HK-2 (cell line): ENCODE results near the gene FAM177B.

Source experiments
- DNase-seq: peaks from one replicate; pipeline ENCODE4 v3.0.0-alpha.2; 2018; ENCODE audit not compliant: unreplicated experiment

FAM177B gene

DNA sequence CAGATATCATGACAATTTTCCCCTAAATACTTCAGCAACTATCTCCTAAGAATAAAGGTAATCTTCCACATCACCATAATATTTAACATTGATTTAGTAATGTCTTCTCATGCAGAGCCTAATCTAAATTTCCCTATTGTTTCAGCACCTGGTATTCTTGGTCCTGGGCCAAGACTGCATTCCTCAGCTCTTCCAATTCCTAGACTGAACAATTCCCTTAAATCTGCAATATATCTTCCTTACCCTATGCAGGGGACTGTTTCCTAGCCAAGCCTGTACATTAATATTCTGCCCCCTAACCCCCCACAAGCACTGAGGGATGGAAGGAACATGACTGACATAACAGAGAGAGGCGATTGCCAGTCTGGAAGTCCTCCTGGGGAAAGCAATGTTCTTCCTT lies 49.1 kb downstream of the FAM177B start:
- no peak for DNase-seq

GRCh38 chr1:222787729-222788128 lies 50.7 kb downstream of the FAM177B start:
- no peak for DNase-seq

DNA sequence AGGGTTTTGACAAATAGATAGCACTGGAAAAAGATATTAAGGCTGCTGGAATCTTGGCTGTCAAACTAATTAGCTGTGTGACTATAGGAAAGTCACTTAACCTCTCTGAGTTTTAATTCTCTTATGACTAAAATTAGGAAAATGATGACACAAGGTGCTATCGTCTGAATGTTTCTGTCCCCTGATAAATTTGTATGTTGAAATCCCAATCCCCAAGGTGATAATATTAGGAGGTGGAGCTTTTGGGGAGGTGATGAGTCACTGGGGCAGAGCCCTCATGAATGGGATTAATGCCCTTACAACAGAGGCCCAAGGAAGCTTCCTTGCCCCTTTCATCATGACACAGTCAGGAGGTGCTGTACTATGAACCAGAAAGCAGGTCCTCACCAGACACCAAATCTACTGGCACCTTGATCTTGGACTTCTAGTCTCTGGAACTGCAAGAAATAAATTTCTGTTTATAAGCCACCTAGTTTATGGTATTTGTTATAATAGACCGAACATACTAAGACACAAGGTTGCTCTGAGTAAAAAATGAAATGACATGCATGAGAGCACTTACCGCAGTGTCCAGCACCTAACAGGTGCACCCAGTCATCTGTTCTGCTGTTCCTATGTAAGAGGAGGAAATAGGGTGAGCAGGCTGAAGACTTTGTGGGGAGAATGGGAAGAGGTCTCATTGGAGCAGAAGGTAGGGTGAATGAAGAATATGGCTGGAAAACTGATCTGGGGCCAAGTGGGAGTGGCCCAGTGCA lies 51.6 kb downstream of the FAM177B start:
- DNase-seq, result no peak

GRCh38 chr1:222790115-222790514 lies 53.1 kb downstream of the FAM177B start:
- DNase-seq, result no peak

GRCh38 chr1:222790520-222790919 lies 53.5 kb downstream of the FAM177B start:
- no peak for DNase-seq

- no peak for DNase-seq
Measured at GRCh38 chr1:222791006-222791710, 54.2 kb downstream of the FAM177B start.

GRCh38 chr1:222792744-222793143 lies 55.7 kb downstream of the FAM177B start:
- no peak for DNase-seq

DNA sequence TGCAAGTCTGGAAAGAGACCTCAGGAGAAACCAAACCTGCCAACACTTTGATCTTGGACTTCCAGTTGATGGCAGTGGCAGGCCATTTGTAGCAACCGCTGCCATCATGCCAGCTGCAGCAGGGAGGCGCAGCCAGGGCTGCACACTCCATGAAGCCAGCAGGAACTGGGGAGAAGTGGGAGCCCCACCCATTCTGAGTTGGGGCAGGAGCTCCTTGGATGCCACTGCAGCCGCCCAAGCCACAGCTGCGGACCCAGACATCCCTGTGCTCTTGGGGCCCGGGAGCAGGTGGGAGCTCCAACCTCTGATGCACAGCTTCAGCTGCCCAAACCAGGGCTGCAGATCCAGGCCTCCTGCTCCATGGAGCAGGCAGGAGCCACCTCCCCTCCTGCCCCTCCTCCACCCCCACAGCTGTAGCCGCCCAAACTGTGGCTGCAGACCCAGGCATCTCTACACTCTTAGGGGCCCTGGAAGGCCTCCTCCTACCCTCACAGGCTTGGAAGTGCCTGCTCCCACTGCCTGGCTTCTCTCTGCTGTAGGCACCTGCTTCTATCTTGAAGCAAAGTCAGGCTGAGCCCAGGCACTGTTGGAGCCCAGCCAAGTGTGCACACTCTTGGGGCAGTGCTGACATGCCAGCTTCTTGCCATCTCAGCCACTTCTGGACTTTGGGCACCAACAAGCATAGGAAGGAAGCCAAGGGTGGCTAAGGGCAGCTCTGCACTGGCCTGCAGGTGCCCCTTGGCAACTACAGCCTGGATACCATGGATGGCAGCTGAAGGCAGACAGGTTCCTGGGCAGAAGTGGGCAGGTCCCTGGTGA lies 57.9 kb downstream of the FAM177B start:
- peak; percentile 16 for DNase-seq

- DNase-seq, result peak; percentile 57
Measured at GRCh38 chr1:222798116-222798515, 61.1 kb downstream of the FAM177B start.

GRCh38 chr1:222798975-222799374 lies 62.0 kb downstream of the FAM177B start:
- DNase-seq, result no peak
